Fibroblast of peridontal ligament (primary cell): Measurements from ENCODE around the gene ANKDD1A.

Experiments used
- DNase-seq: peaks from one replicate; pipeline ENCODE4 v3.0.0-alpha.2; 2010; ENCODE audit errors: extremely low read depth

The ANKDD1A gene

GRCh38 chr15:64895285-64896065 lies 16.2 kb upstream of the ANKDD1A start:
- DNase-seq: peak; percentile 62

DNA sequence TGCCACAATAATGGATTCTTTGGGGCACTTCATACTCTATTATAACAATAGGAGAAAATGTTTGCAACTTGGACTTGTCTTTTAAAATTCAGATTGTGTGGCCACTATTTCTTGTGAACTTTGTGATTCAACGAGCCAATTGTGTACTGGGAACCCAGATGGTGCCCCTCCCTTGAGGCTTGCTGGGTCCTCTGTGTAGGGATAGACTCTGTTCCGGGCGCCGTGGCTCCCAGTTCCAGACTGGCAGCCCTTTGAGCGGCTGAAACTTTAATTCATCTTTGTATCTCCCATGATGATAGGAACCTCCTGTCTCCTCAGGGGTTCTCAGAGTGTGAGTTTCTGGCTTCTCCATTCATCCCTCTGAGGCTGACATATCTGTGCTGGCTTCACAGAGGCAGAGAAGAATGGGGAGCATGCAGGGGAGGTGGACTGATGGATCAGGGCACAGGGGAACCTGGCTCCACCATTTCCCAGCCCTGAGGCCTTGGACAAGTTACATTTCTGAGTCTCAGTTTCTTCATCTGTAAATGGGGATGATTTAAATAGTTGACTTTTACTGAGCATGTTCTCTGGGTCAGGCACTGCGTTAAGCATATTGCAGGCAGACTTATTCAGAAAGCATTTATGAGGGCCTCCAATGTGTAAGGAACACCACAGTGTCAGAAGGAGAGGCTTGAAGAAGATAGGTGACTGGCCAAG lies 15.2 kb upstream of the ANKDD1A start:
- no peak for DNase-seq

DNA sequence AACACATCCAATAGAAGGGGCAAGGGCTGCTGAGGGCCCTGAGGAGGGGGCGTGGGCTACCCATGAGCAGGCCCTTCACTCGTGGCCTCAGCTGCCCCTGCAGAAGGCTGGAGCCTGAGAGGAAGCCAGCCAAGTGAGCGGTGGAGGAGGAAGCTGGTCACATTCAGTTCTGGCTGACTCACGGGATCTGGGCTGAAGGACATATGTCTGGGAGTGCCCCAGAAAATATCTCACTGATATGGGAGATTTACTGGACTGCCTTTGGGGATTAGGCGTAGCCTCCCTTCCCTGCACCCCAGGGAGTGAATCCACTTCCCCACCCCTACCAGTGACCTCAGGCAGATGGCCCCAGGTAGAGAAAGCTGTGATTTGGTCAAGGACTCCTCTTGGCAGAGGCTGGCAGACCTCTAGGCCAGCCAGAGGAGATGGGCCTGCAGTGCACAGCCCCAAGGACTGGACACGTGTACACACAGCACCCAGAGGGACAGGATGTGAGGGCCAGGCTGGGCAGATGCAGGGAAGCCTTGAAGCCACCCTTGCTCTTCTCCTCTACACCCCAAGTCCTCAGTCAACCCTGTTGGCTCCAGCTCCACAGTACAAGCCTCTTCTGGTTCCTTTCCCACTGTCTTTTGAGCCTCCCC lies 14.2 kb upstream of the ANKDD1A start:
- peak; percentile 63 for DNase-seq

DNA sequence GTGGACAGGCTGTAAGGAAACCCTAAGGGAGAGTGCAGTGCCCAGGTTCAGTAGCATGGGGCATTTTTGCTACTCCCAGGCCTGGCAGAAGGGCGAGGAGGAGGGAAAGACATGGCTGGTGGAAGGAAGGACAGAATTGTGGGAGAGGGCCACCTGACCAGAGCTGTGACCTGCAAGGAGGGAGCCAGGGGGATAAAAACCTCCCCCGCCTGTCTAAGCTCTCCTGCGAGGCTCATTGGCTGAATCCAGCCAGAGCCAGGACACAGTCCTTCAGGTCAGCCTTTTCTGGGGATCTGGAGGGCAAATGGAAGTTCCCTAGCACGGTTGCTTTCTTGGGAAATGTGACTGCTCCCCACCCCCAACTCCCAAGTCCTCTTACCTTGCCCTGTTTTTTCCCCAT lies 13.3 kb upstream of the ANKDD1A start:
- no peak for DNase-seq

DNA sequence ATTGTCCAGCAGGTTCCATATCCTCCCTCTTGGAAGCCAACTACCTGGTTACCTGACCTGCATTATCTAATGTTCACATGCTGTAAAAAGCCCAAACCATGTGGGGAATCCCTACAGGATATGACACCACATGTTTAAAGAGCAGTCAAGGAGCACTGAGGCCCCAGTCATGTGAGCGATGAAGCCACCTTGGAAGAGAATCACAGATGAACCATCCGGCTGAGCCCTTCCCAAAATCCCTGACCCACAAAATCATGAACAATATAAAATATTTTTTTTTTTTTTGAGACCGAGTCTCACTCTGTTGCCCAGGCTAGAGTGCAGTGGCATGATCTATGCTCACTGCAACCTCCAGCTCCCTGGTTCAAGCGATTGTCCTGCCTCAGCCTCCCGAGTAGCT lies 10.6 kb upstream of the ANKDD1A start:
- DNase-seq: no peak

GRCh38 chr15:64901914-64902313 lies 9.8 kb upstream of the ANKDD1A start:
- no peak for DNase-seq

GRCh38 chr15:64902863-64903262 lies 8.8 kb upstream of the ANKDD1A start:
- no peak for DNase-seq

- no peak for DNase-seq
These were observed 8.3 kb upstream of the ANKDD1A start for GRCh38 chr15:64903326-64903950.

- DNase-seq: no peak
These were observed 7.5 kb upstream of the ANKDD1A start for GRCh38 chr15:64904189-64904588.

DNA sequence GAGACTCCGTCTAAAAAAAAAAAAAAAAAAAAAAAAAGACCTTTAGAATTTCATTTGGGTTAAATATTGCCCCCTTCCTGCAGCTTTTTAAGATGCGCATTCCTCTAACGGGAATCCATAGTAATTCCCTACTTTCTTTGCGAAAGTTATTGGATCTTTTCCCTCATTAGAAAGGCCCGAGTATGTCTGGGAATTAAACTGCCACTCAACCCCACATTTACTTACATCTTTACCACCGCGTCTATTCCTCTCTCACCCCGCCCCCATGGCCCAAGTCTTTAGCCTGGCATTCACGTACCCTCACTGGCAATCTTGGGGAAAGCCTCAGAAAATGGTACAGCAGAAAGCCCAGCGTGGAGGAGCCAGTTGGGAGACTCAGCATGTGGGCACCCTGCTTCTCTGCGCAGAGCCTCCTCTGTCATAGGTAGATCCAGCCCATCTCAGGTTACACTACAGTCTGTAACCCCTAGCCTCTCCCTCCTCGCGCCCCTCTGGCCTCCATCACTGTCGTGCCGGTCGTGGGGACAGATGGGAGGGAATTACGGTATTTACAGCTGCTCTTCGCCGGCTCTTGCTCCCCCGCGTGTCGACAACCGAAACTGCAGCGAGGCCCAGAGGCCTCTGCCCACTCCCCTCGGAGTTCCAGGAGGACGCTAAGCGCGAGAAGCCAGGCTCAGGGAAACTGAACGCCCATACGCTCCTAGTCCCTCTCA lies 6.4 kb upstream of the ANKDD1A start:
- DNase-seq: peak; percentile 66

DNA sequence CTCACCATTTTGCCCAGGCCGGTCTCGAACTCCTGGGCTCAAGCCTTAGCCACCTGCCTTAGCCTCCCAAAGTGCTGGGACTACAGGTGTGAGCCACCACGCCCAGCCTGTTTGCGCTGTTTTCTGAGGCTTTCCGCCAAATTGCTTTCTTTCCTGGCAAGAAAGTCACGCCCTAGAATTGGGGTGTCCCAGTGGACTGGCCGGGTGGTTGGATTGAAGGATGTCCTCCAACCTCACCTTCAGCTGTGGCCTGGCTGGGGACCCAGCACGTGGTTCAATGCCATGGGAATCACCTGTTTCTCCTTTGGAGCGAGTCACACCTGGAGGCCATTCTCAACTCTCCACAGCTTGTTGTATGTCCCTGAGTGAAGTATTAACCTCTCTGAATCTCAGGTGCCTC lies 5.8 kb upstream of the ANKDD1A start:
- no peak for DNase-seq

DNA sequence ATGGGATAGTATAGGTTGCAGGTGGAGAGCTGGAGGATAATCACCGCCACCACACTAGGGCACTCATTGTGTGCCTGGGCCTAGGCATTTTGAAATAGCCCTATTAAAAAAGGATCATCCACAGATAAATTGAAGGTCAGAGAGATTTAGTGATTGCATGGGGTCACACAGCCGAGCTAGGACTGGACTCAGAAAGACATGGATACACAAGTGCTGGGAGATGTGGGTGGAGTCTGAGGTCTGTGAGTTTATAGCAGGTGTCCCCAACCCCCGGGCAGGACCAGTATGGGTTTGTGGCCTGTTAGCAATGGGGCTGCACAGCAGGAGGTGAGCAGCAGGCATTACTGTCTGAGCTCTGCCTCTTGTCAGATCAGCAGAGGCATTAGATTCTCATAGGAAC lies 5.3 kb upstream of the ANKDD1A start:
- DNase-seq: no peak

GRCh38 chr15:64907991-64908390 lies 3.7 kb upstream of the ANKDD1A start:
- no peak for DNase-seq

GRCh38 chr15:64909546-64909945 lies 2.2 kb upstream of the ANKDD1A start:
- DNase-seq: no peak

- no peak for DNase-seq
These were observed 950 bp downstream of the ANKDD1A start for GRCh38 chr15:64912379-64913325.

GRCh38 chr15:64915518-64916227 lies 4.0 kb downstream of the ANKDD1A start:
- DNase-seq: no peak

GRCh38 chr15:64916365-64916764 lies 4.7 kb downstream of the ANKDD1A start:
- DNase-seq: no peak

DNA sequence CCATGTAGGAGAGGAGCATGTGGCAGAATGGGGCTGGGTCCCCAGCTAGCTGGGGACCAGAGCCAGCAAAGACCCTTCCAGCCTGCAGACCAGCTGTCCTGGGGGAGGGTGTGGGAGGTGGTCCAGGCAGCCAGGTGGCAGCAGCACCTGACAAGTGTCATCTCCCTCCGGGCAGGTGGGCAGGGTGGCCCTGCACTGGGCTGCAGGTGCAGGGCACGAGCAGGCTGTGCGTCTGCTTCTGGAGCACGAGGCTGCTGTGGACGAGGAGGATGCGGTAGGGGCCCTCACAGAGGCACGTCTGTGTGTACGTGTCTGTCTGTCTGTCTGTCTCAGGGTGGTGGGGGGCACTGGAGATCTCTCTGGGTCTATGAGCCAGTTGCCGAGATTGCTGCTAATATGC lies 5.5 kb downstream of the ANKDD1A start:
- DNase-seq: no peak

DNA sequence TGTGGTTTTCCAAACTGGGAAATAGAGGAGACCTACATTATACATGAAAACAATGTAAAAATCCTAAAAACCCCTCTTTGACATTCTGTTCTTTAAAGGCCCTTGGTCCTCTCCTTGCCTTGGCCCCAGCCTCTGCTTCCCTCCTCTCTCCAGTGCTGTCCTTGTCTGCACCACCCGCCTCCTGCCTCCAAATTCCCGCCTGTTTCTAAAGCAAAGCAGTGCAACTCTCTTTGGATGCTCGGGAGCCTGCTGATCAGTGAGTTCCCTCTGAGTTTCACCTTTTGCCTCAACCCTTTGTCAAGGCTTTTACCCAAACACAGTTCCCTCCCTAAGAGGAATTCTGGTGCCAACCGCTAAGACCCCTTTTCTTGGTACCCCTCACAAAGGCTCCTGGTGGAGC lies 8.0 kb downstream of the ANKDD1A start:
- DNase-seq: no peak

GRCh38 chr15:64921711-64922110 lies 10.0 kb downstream of the ANKDD1A start:
- DNase-seq: no peak
